T-helper 2 cell (primary cell): ENCODE measurements around the gene GSTM4.
"Not testable (repeated sequence)": the region's sequence is repeated elsewhere in the genome, so short reads cannot be mapped to it uniquely, and the experiment has no call there.

ENCODE experiments used
- DNase-seq, 5 experiments: peaks; one replicate each; pipeline versions ENCODE4 v3.0.0 to v3.0.0-alpha.2; 2012 to 2022

GSTM4 gene

DNA sequence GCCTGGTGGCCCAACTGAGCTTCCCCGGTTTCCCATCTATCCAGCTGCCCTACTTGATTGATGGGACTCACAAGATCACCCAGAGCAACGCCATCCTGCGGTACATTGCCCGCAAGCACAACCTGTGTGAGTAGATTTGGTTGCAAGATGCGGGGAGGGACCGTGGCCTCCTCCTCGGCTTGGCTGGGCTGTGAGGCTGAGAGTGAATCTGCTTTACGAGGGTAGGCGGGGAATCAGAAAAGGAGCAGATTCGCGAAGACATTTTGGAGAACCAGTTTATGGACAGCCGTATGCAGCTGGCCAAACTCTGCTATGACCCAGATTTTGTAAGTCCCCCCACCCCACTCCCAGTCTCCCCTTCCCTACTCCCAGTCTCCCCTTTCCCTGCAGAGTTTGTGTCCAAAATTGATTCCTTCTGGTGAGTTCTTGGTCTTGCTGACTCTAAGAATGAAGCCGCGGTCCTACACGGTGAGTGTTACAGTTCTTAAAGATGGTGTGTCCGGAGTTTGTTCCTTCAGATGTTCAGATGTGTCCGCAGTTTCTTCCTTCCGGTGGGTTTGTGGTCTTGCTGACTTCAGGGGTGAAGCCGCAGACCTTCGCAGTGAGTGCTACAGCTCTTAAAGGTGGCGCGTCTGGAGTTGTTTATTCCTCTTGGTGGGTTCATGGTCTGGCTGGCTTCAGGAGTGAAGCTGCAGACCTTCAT is 13.5 kb downstream of the GSTM4 start:
- DNase-seq = peak in 1 of 5 experiments; percentile 37

- DNase-seq = not testable (repeated sequence)
Measured at GRCh38 chr1:109669949-109670302, 14.0 kb downstream of the GSTM4 start.

DNA sequence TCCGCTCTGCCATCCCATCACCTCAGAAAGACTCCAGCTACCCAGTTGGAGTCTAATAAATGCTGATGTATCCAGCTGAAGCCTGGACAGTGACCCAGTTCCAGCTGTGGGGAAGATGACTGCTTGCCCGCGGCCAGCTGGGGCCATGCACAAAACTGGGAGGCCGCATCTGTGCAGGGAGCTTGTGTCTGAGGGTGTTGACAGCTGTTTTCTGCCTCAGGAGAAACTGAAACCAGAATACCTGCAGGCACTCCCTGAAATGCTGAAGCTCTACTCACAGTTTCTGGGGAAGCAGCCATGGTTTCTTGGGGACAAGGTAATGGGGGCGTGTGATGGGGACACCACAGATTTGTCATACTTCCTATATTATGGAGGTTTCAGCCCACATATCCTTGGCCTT is 15.2 kb downstream of the GSTM4 start:
- no peak for DNase-seq

DNA sequence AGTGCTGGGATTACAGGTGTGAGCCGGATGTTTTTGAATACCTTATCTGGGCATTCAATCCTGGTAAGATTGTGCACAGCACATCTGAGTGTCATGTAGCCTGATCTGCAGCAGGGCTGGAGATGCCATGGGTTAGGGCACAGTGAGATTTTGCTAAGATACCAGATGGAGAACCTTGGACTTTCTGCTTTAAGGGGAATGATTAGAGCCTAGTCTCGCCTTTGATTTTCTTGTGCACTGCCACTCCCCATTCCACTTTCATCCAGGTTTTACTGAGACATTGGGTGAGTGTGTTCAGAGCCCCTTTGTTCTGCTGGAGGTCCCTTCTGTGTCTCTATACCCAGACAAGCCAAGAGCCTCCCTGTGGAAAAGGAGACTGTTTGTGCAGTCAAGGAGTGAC is 18.0 kb downstream of the GSTM4 start:
- not testable (repeated sequence) for DNase-seq

DNA sequence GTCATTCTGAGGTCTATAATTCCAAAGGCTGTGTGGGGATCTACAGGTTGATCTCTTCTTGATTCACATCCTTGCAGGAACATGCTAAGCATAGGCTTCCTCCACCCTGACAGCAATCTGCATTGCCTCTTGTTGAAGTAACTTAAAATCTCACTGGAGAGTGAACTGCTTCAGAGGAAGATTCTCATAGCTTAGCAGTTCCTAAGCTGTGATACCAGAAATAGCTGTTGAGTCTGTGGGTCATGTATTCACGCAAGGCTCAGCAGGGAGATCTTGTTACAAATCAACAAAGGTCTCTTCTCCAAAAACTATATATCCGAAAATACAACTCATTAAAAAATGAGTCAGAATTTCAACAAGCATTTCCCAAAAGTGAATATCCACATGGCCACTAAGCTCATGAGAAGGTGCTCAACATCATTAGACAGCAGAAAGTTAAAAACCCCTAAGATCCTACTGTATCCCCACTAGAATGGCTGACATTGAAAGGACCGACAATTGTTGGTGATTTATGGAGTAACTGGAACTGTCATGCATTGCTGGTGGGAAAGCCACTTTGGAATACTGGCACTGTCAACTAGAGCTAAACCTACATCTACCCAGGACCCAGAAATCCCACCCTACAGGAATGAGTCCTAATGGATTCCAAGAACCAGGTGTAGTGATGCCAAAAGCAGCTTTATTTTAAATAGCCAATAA is 20.9 kb downstream of the GSTM4 start:
- not testable (repeated sequence) for DNase-seq

- DNase-seq = no peak
Measured at GRCh38 chr1:109677459-109677858, 21.6 kb downstream of the GSTM4 start.

- not testable (repeated sequence) for DNase-seq
Measured at GRCh38 chr1:109678637-109679036, 22.7 kb downstream of the GSTM4 start.

DNA sequence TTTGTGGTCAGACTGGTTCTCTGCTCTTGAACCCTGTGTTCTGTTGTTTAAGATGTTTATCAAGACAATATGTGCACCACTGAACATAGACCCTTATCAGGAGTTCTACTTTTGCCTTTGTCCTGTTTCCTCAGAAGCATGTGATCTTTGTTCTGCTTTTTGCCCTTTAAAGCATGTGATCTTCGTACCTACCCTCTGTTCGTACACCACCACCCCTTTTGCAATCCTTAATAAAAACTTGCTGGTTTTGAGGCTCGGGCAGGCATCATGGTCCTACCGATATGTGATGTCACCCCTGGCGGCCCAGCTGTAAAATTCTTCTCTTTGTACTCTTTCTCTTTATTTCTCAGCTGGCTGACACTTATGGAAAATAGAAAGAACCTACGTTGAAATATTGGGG is 28.9 kb downstream of the GSTM4 start:
- DNase-seq = not testable (repeated sequence)

GRCh38 chr1:109685399-109685798 is 29.5 kb downstream of the GSTM4 start:
- not testable (repeated sequence) for DNase-seq

DNA sequence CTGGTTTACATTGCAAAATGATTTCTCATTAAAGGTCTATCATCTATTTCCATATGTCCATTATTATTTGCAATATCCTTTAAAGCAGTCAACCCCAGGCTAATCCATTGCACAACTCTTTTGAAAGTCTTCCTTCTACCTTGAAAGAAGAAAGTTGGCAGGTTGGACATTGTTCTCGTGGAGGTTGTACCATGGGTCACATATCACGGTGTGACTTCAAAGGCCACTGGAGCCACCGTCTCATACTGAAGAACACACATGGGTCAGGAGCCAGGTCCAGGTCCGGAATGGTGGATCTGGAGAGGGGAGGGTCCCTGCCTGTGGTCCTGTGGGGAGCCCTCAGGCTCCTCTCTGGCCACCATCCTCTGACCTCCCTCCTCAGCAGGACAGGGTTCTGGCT is 30.0 kb downstream of the GSTM4 start:
- not testable (repeated sequence) for DNase-seq

GRCh38 chr1:109687109-109687508 is 31.2 kb downstream of the GSTM4 start:
- DNase-seq = not testable (repeated sequence)

GRCh38 chr1:109687641-109688499 is 32.0 kb downstream of the GSTM4 start, which contains the start of gene GSTM1:
GSTM1 (plus strand) TSS chr1:109687817; CDS start chr1:109687874, 57 bp downstream.
- peak in 1 of 5 experiments; percentile 62 for DNase-seq

- no peak for DNase-seq
Measured at GRCh38 chr1:109689844-109690405, 34.0 kb downstream of the GSTM4 start.

- DNase-seq = no peak
Measured at GRCh38 chr1:109691759-109692158, 35.9 kb downstream of the GSTM4 start.

- DNase-seq = not testable (repeated sequence)
Measured at GRCh38 chr1:109694400-109694799, 38.5 kb downstream of the GSTM4 start.

GRCh38 chr1:109695138-109695537 is 39.2 kb downstream of the GSTM4 start:
- DNase-seq = not testable (repeated sequence)

- no peak for DNase-seq
Measured at GRCh38 chr1:109697066-109697465, 41.2 kb downstream of the GSTM4 start.

- not testable (repeated sequence) for DNase-seq
Measured at GRCh38 chr1:109697861-109698260, 42.0 kb downstream of the GSTM4 start.

GRCh38 chr1:109702940-109703339 is 47.0 kb downstream of the GSTM4 start:
- DNase-seq = not testable (repeated sequence)

DNA sequence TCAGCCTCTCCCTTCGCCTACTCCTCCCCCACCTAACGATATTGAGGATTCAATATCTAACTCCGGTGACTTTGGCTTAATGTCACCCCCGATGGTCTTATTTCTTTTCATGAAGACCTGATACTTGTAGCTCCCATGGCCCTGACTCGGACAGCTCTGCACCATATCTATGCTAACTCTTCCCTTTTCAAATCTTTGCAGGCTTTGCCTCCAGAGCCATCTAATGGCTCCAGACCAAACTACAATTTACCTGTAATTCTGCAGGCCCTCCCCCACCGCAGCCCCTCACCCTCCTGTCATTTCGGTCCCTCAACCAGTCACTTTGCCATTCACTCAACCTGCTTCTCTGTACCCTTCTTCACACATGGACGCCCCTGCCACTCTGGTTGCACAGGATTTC is 48.3 kb downstream of the GSTM4 start:
- no peak for DNase-seq

DNA sequence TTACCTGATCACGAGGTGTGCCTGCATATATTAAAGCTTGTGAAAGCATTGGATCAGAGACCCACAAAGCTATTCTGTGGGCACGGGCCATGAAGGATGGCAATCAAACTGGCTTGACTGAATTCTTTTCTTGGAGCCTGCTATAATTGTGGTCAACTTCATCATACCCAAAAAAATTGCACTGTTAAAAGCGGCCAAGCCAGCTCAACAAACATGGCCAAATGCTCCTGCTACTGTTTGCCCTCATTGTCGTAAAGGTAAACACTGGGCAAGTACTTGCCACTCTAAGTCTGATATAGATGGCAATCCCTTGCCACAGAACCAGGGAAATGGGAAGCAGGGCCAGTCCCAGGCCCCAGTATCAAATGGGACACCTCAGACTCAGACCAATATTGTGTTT is 49.5 kb downstream of the GSTM4 start:
- DNase-seq = no peak

GRCh38 chr1:109708949-109709348 is 53.0 kb downstream of the GSTM4 start:
- not testable (repeated sequence) for DNase-seq

DNA sequence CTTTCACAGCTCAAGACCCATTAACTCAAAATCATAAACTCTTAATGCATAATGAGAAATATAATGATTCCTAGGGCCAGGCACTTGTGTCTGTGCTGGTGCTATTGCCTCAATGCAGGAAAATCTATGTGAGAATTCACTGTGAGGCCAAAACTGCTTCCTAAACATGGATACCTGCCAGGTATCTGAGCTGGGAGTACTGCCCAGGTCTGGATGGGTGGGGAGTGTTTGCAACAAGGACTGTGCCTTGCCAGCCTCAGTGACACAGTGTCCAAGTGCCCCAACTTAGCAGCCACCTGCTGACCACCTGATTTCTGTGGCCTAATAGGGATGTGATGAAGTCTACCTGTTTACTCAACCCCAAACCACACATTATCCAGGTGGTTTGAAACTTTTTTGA is 53.9 kb downstream of the GSTM4 start:
- DNase-seq = not testable (repeated sequence)
